WTC11 (cell line): ENCODE results near the gene HS3ST4. TPM values are rescaled to one million over a fixed set of nuclear protein-coding genes. Genes with fewer than 3 reads are reported as not detected.

Source experiments
- ATAC-seq: fragments of 200-7000 bp; cut with Tn5 transposase; 2 replicates; pipeline ENCODE4 v1.10.0; 2021; ENCODE audit warnings: mild to moderate bottlenecking, moderate library complexity
- CTCF ChIA-PET: fragments of 300-600 bp; sonication (Branson Sonifier 250); formaldehyde crosslinking; loops from one replicate; lab custom pipeline; 2021; ENCODE audit warnings: antibody characterized with exemption; lab: Charles Lee
- POLR2A ChIA-PET: fragments of 350-600 bp; sonication (Branson Sonifier 250); formaldehyde crosslinking; loops from one replicate; lab custom pipeline; 2021; ENCODE audit warnings: antibody characterized with exemption; lab: Charles Lee
- DNase-seq: peaks from one replicate; pipeline ENCODE4 v3.0.0; 2021; ENCODE audit warnings: low spot score
- H3K27ac Mint-ChIP-seq: 2 replicates; pipeline ENCODE4 v1.8.0; 2021; ENCODE audit warnings: mixed read lengths
- H3K27me3 Mint-ChIP-seq: 2 replicates; pipeline ENCODE4 v1.8.0; 2021; ENCODE audit warnings: low read depth, mild to moderate bottlenecking, moderate library complexity, mixed read lengths
- H3K36me3 Mint-ChIP-seq: 2 replicates; pipeline ENCODE4 v1.8.0; 2021; ENCODE audit warnings: mixed read lengths
- H3K4me1 Mint-ChIP-seq: 2 replicates; pipeline ENCODE4 v1.8.0; 2022; ENCODE audit warnings: mixed read lengths
- H3K4me3 Mint-ChIP-seq: 2 replicates; pipeline ENCODE4 v1.8.0; 2021; ENCODE audit warnings: mild to moderate bottlenecking, moderate library complexity, mixed read lengths
- H3K9me3 Mint-ChIP-seq: 2 replicates; pipeline ENCODE4 v1.8.0; 2021; ENCODE audit warnings: mixed read lengths
- E2F5 ChIP-seq: sonication (generic); formaldehyde crosslinking; IDR thresholded peaks from 2 replicates; pipeline ENCODE4 v1.8.1; 2022; ENCODE audit warnings: mild to moderate bottlenecking, moderate library complexity, missing genetic modification reagents
- ESRRA ChIP-seq: sonication (generic); formaldehyde crosslinking; IDR thresholded peaks from 2 replicates; pipeline ENCODE4 v1.8.1; 2022; ENCODE audit warnings: mild to moderate bottlenecking, missing genetic modification reagents, borderline replicate concordance
- FOXK1 ChIP-seq: sonication (generic); formaldehyde crosslinking; IDR thresholded peaks from 2 replicates; pipeline ENCODE4 v1.8.0; 2022; ENCODE audit warnings: mild to moderate bottlenecking, moderate library complexity, missing genetic modification reagents
- FOXP1 ChIP-seq: sonication (generic); formaldehyde crosslinking; IDR thresholded peaks from 2 replicates; pipeline ENCODE4 v1.8.0; 2022; ENCODE audit warnings: missing genetic modification reagents, mild to moderate bottlenecking, moderate library complexity, borderline replicate concordance
- IRF2 ChIP-seq: sonication (generic); formaldehyde crosslinking; IDR thresholded peaks from 2 replicates; pipeline ENCODE4 v1.8.0; 2022; ENCODE audit warnings: low read depth, missing genetic modification reagents, borderline replicate concordance
- MAX ChIP-seq: sonication (generic); formaldehyde crosslinking; IDR thresholded peaks from 2 replicates; pipeline ENCODE4 v1.8.0; 2022; ENCODE audit warnings: mild to moderate bottlenecking, missing genetic modification reagents
- MXD4 ChIP-seq: fragments of 250-450 bp; sonication (Bioruptor Pico); IDR thresholded peaks from 2 replicates; pipeline ENCODE4 v1.8.0; 2021; ENCODE audit warnings: mild to moderate bottlenecking, moderate library complexity, borderline replicate concordance
- NFATC4 ChIP-seq: fragments of 250-450 bp; sonication (Bioruptor Pico); IDR thresholded peaks from 2 replicates; pipeline ENCODE4 v1.9.0; 2021; ENCODE audit warnings: mild to moderate bottlenecking
- NR1H2 ChIP-seq: sonication (generic); formaldehyde crosslinking; IDR thresholded peaks from 2 replicates; pipeline ENCODE4 v1.9.0; 2021; ENCODE audit warnings: mild to moderate bottlenecking, moderate library complexity, missing genetic modification reagents
- OVOL2 ChIP-seq: fragments of 250-450 bp; sonication (Bioruptor Pico); IDR thresholded peaks from 2 replicates; pipeline ENCODE4 v1.9.0; 2021; ENCODE audit warnings: mild to moderate bottlenecking, borderline replicate concordance
- SMAD4 ChIP-seq: sonication (generic); formaldehyde crosslinking; IDR thresholded peaks from 2 replicates; pipeline ENCODE4 v1.8.0; 2022; ENCODE audit warnings: mild to moderate bottlenecking, missing genetic modification reagents
- TCF7 ChIP-seq: sonication (generic); formaldehyde crosslinking; IDR thresholded peaks from 2 replicates; pipeline ENCODE4 v1.8.0; 2022; ENCODE audit warnings: mild to moderate bottlenecking, low read depth, missing genetic modification reagents, moderate library complexity
- TEAD4 ChIP-seq: sonication (generic); formaldehyde crosslinking; IDR thresholded peaks from 2 replicates; pipeline ENCODE4 v1.8.0; 2022; ENCODE audit warnings: mild to moderate bottlenecking, missing genetic modification reagents
- USF2 ChIP-seq: sonication (generic); formaldehyde crosslinking; IDR thresholded peaks from 2 replicates; pipeline ENCODE4 v1.8.1; 2023; ENCODE audit warnings: mild to moderate bottlenecking, missing genetic modification reagents, moderate library complexity
- ZNF532 ChIP-seq: fragments of 250-450 bp; sonication (Bioruptor Pico); IDR thresholded peaks from 2 replicates; pipeline ENCODE4 v1.9.0; 2021; ENCODE audit warnings: mild to moderate bottlenecking, borderline replicate concordance
- total RNA-seq: library from RNA; stranded (reverse); gene quantifications from 3 replicates; pipeline ENCODE4 v1.2.3, GENCODE V29; 2021
- TF ChIP-seq, protein P1 (sequence below): sonication (generic); formaldehyde crosslinking; IDR thresholded peaks from 2 replicates; pipeline ENCODE4 v1.8.1; 2022; ENCODE audit warnings: missing genetic modification reagents, borderline replicate concordance
- TF ChIP-seq, protein P2 (sequence below): sonication (generic); formaldehyde crosslinking; IDR thresholded peaks from 2 replicates; pipeline ENCODE4 v1.8.1; 2023; ENCODE audit warnings: mild to moderate bottlenecking, missing genetic modification reagents, moderate library complexity

HS3ST4 gene
- total RNA-seq, 1 experiment from 2014 or later, result 5.4 TPM

DNA sequence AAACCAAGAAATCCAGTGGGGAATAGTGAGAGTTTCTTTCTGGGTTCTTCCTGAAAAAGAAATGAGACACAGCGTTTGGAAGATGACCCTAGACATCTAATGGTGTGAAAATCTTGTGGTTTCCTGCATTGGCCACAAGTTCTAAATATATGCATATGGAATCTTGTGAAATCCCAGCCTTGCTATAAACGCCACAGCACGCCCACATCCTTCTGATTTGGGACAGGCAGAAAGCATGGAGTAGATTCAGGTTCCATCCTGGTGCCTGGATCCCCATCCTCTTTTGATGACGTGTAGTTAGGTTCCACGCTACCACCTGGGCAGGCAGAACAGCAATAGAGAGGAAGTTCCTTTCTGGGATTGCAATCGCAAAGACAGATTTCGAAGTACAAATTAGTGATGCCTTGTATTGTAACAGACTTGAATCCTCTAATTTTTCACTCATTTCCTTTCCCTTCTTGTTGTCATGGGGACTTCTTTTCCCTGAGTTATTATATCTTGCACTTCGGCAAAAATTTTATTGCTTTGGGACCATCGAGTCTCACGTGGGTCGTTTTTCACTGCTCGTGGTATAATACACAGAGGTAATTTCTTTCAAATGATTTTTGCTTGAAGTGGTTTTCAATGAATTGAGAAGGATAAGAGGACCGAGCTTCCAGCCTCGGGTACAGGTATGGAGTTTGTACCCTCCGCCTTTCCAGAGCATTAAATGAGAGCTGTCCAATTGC, 37.6 kb downstream of the HS3ST4 start (continued):
- TF ChIP-seq ZNF532 (CRISPR knock-in tag), result no peak
- TF ChIP-seq USF2, result no peak
- TF ChIP-seq SMAD4 (CRISPR knock-in tag), result no peak
- TF ChIP-seq, protein P1, sequence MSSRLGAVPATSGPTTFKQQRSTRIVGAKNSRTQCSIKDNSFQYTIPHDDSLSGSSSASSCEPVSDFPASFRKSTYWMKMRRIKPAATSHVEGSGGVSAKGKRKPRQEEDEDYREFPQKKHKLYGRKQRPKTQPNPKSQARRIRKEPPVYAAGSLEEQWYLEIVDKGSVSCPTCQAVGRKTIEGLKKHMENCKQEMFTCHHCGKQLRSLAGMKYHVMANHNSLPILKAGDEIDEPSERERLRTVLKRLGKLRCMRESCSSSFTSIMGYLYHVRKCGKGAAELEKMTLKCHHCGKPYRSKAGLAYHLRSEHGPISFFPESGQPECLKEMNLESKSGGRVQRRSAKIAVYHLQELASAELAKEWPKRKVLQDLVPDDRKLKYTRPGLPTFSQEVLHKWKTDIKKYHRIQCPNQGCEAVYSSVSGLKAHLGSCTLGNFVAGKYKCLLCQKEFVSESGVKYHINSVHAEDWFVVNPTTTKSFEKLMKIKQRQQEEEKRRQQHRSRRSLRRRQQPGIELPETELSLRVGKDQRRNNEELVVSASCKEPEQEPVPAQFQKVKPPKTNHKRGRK (CRISPR knock-in tag), result no peak
- TF ChIP-seq MAX, result no peak
- no peak for TF ChIP-seq ESRRA (CRISPR knock-in tag)
- TF ChIP-seq NFATC4, result no peak
- no peak for TF ChIP-seq FOXK1 (CRISPR knock-in tag)
- no peak for TF ChIP-seq IRF2
- no peak for TF ChIP-seq E2F5 (CRISPR knock-in tag)
- TF ChIP-seq, all 79 proteins: peak for 0

DNA sequence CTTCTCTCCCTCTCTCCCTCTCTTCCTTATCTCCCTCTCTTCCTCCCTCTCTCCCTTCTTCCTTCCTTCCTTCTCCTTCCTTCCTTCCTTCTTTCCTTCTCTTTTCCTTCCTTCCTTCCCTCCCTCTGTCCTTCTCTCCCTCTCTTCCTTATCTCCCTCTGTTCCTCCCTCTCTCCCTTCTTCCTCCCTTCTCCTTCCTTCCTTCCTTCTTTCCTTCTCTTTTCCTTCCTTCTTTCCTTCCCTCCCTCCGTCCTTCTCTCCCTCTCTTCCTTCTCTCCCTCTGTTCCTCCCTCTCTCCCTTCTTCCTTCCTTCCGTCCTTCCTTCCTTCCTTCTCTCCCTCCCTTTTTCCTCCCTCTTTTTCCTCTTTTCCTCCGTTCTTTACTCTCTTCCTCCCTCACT, 38.6 kb downstream of the HS3ST4 start:
- POLR2A ChIA-PET, result no interaction called here
- peaks cover 4% of the 10 kb centered on the region; the same call in 1 of the 2 replicates for H3K4me1 Mint-ChIP-seq
- CTCF ChIA-PET, result no interaction called here
- ATAC-seq (no peak), DNase-seq (no peak)
- no peaks in the 10 kb centered on the region for H3K9me3 Mint-ChIP-seq
- H3K27ac Mint-ChIP-seq, result no peak overlapping the region
- TF ChIP-seq TCF7 (CRISPR knock-in tag) (no peak), MXD4 (CRISPR knock-in tag) (no peak), OVOL2 (CRISPR knock-in tag) (no peak), TEAD4 (CRISPR knock-in tag) (no peak), FOXP1 (no peak), NR1H2 (no peak)
- TF ChIP-seq, protein P2, sequence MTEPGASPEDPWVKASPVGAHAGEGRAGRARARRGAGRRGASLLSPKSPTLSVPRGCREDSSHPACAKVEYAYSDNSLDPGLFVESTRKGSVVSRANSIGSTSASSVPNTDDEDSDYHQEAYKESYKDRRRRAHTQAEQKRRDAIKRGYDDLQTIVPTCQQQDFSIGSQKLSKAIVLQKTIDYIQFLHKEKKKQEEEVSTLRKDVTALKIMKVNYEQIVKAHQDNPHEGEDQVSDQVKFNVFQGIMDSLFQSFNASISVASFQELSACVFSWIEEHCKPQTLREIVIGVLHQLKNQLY (CRISPR knock-in tag), result no peak
- no peaks in the 10 kb centered on the region for H3K36me3 Mint-ChIP-seq
- no peak overlapping the region for H3K4me3 Mint-ChIP-seq
- no peaks in the 10 kb centered on the region for H3K27me3 Mint-ChIP-seq
